HepG2 (cell line): ENCODE results near the gene GJA9. TPM values are rescaled to one million over a fixed set of nuclear protein-coding genes. Genes with fewer than 3 reads are reported as not detected.
A peak's percentile ranks its signal among the peaks of the same experiment; 100 is the strongest.

ENCODE experiments used
- CAMTA2 ChIP-seq: sonication (generic); formaldehyde crosslinking; IDR thresholded peaks from 2 replicates; pipeline ENCODE4 v1.4.0; 2020; ENCODE audit warnings: mild to moderate bottlenecking, missing genetic modification reagents, borderline replicate concordance
- ERF ChIP-seq: IDR thresholded peaks from 2 replicates; pipeline ENCODE4 v1.6.1; 2018; ENCODE audit warnings: missing biosample characterization, missing genetic modification reagents
- GABPA ChIP-seq, 2 experiments: IDR thresholded peaks; 2 replicates each; pipeline ENCODE4 v1.6.1; 2011 to 2016; ENCODE audit warnings: low read depth in 2 of 2, low read length in 1 of 2, missing biosample characterization in 1 of 2, missing genetic modification characterization in 1 of 2
- GATA4 ChIP-seq: sonication (generic); IDR thresholded peaks from 2 replicates; pipeline ENCODE4 v1.6.1; 2016; ENCODE audit warnings: antibody characterized with exemption, low read depth, borderline replicate concordance
- ISL2 ChIP-seq: sonication (generic); formaldehyde crosslinking; IDR thresholded peaks from 2 replicates; pipeline ENCODE4 v1.5.0; 2020; ENCODE audit warnings: missing genetic modification reagents
- NFE2L2 ChIP-seq: fragments of 150-350 bp; IDR thresholded peaks from 2 replicates; pipeline ENCODE4 v1.6.1; 2014; ENCODE audit warnings: low read length
- PHF20 ChIP-seq: sonication (generic); formaldehyde crosslinking; IDR thresholded peaks from 2 replicates; pipeline ENCODE4 v1.5.0; 2020; ENCODE audit warnings: mild to moderate bottlenecking, missing genetic modification reagents
- PHF8 ChIP-seq: sonication (generic); formaldehyde crosslinking; IDR thresholded peaks from 2 replicates; pipeline ENCODE4 v1.5.0; 2020; ENCODE audit warnings: missing genetic modification reagents
- PLRG1 ChIP-seq: fragments of 450-650 bp; conservative IDR thresholded peaks from 2 replicates; pipeline ENCODE4 v1.6.1; 2016
- RARG ChIP-seq: sonication (generic); formaldehyde crosslinking; IDR thresholded peaks from 2 replicates; pipeline ENCODE4 v1.4.0; 2020; ENCODE audit warnings: low read depth, mild to moderate bottlenecking, missing genetic modification reagents
- RORA ChIP-seq: sonication (generic); formaldehyde crosslinking; IDR thresholded peaks from 2 replicates; pipeline ENCODE4 v1.5.0; 2020; ENCODE audit warnings: mild to moderate bottlenecking, missing genetic modification reagents, moderate library complexity
- SNAPC2 ChIP-seq: sonication (generic); formaldehyde crosslinking; IDR thresholded peaks from 2 replicates; pipeline ENCODE4 v1.8.1; 2022; ENCODE audit warnings: mild to moderate bottlenecking, missing genetic modification reagents
- ZMAT3 ChIP-seq: sonication (generic); formaldehyde crosslinking; conservative IDR thresholded peaks from 2 replicates; pipeline ENCODE4 v1.7.0; 2021; ENCODE audit warnings: missing genetic modification reagents
- ZNF343 ChIP-seq: sonication (generic); formaldehyde crosslinking; IDR thresholded peaks from 2 replicates; pipeline ENCODE4 v1.4.0; 2020; ENCODE audit warnings: mild to moderate bottlenecking, missing genetic modification reagents
- ZNF607 ChIP-seq: sonication (generic); formaldehyde crosslinking; IDR thresholded peaks from 2 replicates; pipeline ENCODE4 v1.5.1; 2020; ENCODE audit warnings: missing genetic modification reagents, mild to moderate bottlenecking, borderline replicate concordance
- ZNF652 ChIP-seq: IDR thresholded peaks from 2 replicates; pipeline ENCODE4 v1.6.1; 2016; ENCODE audit warnings: low read depth, borderline replicate concordance
- ZNF788 ChIP-seq: sonication (generic); formaldehyde crosslinking; IDR thresholded peaks from 2 replicates; pipeline ENCODE4 v1.5.0; 2020; ENCODE audit warnings: mild to moderate bottlenecking, missing genetic modification reagents, borderline replicate concordance
- ZNF850 ChIP-seq: sonication (generic); formaldehyde crosslinking; conservative IDR thresholded peaks from 2 replicates; pipeline ENCODE4 v1.9.0; 2021; ENCODE audit warnings: mild to moderate bottlenecking, missing genetic modification reagents
- ZSCAN31 ChIP-seq: sonication (generic); formaldehyde crosslinking; IDR thresholded peaks from 2 replicates; pipeline ENCODE4 v1.5.0; 2020; ENCODE audit warnings: low read depth, mild to moderate bottlenecking, missing genetic modification reagents
- polyA plus RNA-seq, 8 experiments: library from polyadenylated mRNA; depleted of rRNA in 3 of 8; stranded (reverse) in 7 of 8; unstranded in 1 of 8; fragments of >200 nt; fragmentation: Illumina TruSeq in 4 of 8; extraction: Trizol in 4 of 8; gene quantifications; 2 replicates each; pipeline versions ENCODE4 v1.2.1 to v1.2.3, GENCODE V29; 2011 to 2016; ENCODE audit warnings: low read depth in 4 of 8, missing spikeins in 1 of 8, mixed read lengths in 1 of 8; ENCODE audit not compliant: insufficient read depth in 1 of 8
- total RNA-seq, 5 experiments: library from RNA; depleted of rRNA; stranded (reverse); fragments of >200 nt; fragmentation: Illumina TruSeq; extraction: Trizol; gene quantifications; 2 replicates each; pipeline ENCODE4 v1.2.3, GENCODE V29; 2016; ENCODE audit warnings: low read depth in 1 of 5
- TF ChIP-seq, protein P1 (sequence below): sonication (generic); formaldehyde crosslinking; IDR thresholded peaks from 2 replicates; pipeline ENCODE4 v1.8.0; 2023; ENCODE audit warnings: mild to moderate bottlenecking, missing genetic modification reagents
- TF ChIP-seq, protein P2 (sequence below): sonication (generic); formaldehyde crosslinking; IDR thresholded peaks from 2 replicates; pipeline ENCODE4 v1.8.1; 2022; ENCODE audit warnings: low read depth, mild to moderate bottlenecking, missing genetic modification reagents
- TF ChIP-seq, protein P3 (sequence below): IDR thresholded peaks from 2 replicates; pipeline ENCODE4 v1.6.1; 2016; ENCODE audit warnings: mild to moderate bottlenecking
- TF ChIP-seq, protein P4 (sequence below): sonication (generic); formaldehyde crosslinking; IDR thresholded peaks from 2 replicates; pipeline ENCODE4 v1.5.0; 2020; ENCODE audit warnings: missing genetic modification reagents

Gene GJA9
- total and polyA plus RNA-seq, 2 of the 13 experiments (the other 11 are each of a cell fraction or from before 2014, with no cell fraction given), result 0.08 to 0.13 TPM

DNA sequence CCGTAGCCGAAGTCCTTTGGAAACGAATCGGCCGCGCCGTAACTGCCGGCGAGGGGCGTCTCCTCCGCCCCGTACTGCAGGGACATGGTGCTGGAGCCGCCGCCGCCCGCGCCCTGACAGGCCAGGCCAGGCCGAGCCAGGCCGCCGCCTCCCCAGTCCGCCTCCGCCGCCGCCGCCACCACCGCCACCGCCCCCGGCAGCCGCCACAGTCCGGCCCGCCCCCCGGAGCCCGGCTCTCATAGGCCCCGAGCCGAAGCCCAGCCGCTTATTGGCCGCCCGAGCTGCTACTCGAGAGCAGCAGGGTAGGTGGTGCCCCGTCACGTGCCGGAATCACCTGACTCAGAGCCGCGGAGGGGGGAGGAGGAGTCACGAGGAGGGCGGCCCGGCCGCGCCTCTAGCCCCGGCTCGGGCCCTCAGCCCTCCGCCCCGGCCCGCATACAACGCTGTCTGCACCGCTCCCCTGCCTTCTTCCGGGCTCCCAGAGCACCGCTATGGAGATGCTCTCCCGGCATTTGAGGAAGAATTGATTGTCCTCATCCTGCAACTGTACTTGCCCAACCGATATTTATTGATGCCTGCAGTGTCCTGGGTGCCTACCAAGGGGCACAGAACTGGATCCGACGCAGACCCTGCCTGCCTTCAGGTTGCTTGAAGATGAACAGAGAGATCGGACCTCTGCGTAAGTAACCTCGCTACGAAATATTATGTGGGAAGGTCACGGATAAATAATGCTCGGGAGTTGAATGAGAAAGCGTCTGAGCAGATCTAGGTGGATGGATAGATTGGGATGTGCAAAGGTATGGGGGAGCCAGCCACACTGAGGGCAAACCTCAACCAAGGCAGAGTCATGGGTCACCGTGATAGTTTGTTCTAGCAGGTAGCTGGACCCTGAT, 21.6 kb downstream of the GJA9 start, which contains the start of gene RRAGC (continued):
- TF ChIP-seq, protein P1, sequence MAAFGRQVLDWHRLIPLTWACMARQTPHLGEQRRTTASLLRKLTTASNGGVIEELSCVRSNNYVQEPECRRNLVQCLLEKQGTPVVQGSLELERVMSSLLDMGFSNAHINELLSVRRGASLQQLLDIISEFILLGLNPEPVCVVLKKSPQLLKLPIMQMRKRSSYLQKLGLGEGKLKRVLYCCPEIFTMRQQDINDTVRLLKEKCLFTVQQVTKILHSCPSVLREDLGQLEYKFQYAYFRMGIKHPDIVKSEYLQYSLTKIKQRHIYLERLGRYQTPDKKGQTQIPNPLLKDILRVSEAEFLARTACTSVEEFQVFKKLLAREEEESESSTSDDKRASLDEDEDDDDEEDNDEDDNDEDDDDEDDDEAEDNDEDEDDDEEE, result peak; percentile 90; the same call in 1 of the 2 replicates
- TF ChIP-seq SNAPC2 (CRISPR knock-in tag) (peak; percentile 42; the same call in 1 of the 2 replicates), ZSCAN31 (peak; percentile 28; the same call in 1 of the 2 replicates), ZNF850 (CRISPR knock-in tag) (no peak), ISL2 (CRISPR knock-in tag) (peak; percentile 35; the same call in 1 of the 2 replicates), NFE2L2 (no peak), RORA (CRISPR knock-in tag) (no peak), CAMTA2 (CRISPR knock-in tag) (no peak), RARG (no peak), ZNF607 (CRISPR knock-in tag) (0 out of 2 replicates have a peak, but pooled peaks have one; percentile 30), PHF20 (CRISPR knock-in tag) (peak; percentile 82), GABPA (IDR thresholded peaks at IDR 0.05; ENCODE audit: low read depth, low read length) (peak; percentile 42; the same call in 1 of the 2 replicates), GABPA (CRISPR knock-in tag; IDR thresholded peaks at IDR 0.05; ENCODE audit: low read depth) (no peak), PHF8 (CRISPR knock-in tag) (peak; percentile 64), ZMAT3 (peak; percentile 58), GATA4 (no peak), ERF (peak; percentile 41), ZNF343 (CRISPR knock-in tag) (no peak), PLRG1 (no peak), ZNF652 (CRISPR knock-in tag) (no peak), ZNF788 (CRISPR knock-in tag) (peak; percentile 71; the same call in 1 of the 2 replicates)
- TF ChIP-seq, protein P2, sequence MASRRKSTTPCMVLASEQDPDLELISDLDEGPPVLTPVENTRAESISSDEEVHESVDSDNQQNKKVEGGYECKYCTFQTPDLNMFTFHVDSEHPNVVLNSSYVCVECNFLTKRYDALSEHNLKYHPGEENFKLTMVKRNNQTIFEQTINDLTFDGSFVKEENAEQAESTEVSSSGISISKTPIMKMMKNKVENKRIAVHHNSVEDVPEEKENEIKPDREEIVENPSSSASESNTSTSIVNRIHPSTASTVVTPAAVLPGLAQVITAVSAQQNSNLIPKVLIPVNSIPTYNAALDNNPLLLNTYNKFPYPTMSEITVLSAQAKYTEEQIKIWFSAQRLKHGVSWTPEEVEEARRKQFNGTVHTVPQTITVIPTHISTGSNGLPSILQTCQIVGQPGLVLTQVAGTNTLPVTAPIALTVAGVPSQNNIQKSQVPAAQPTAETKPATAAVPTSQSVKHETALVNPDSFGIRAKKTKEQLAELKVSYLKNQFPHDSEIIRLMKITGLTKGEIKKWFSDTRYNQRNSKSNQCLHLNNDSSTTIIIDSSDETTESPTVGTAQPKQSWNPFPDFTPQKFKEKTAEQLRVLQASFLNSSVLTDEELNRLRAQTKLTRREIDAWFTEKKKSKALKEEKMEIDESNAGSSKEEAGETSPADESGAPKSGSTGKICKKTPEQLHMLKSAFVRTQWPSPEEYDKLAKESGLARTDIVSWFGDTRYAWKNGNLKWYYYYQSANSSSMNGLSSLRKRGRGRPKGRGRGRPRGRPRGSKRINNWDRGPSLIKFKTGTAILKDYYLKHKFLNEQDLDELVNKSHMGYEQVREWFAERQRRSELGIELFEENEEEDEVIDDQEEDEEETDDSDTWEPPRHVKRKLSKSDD (CRISPR knock-in tag), result no peak
- TF ChIP-seq, protein P3, sequence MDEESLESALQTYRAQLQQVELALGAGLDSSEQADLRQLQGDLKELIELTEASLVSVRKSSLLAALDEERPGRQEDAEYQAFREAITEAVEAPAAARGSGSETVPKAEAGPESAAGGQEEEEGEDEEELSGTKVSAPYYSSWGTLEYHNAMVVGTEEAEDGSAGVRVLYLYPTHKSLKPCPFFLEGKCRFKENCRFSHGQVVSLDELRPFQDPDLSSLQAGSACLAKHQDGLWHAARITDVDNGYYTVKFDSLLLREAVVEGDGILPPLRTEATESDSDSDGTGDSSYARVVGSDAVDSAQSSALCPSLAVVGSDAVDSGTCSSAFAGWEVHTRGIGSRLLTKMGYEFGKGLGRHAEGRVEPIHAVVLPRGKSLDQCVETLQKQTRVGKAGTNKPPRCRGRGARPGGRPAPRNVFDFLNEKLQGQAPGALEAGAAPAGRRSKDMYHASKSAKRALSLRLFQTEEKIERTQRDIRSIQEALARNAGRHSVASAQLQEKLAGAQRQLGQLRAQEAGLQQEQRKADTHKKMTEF (CRISPR knock-in tag), result peak; percentile 79
- TF ChIP-seq, protein P4, sequence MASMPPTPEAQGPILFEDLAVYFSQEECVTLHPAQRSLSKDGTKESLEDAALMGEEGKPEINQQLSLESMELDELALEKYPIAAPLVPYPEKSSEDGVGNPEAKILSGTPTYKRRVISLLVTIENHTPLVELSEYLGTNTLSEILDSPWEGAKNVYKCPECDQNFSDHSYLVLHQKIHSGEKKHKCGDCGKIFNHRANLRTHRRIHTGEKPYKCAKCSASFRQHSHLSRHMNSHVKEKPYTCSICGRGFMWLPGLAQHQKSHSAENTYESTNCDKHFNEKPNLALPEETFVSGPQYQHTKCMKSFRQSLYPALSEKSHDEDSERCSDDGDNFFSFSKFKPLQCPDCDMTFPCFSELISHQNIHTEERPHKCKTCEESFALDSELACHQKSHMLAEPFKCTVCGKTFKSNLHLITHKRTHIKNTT, result no peak
